ENCODE results near the gene THSD4. TPM values are rescaled to one million over a fixed set of nuclear protein-coding genes. Genes with fewer than 3 reads are reported as not detected.

THSD4 gene
- total RNA-seq, 2 experiments from 2014 or later: not detected

GRCh38 chr15:71496336-71496955, 381.2 kb downstream of the THSD4 start:
- ChIA-PET POLR2A (no interaction called here), CTCF (no interaction called here)

- ChIA-PET CTCF (no interaction called here), POLR2A (no interaction called here)
Measured at GRCh38 chr15:71501344-71502076, 386.2 kb downstream of the THSD4 start.

DNA sequence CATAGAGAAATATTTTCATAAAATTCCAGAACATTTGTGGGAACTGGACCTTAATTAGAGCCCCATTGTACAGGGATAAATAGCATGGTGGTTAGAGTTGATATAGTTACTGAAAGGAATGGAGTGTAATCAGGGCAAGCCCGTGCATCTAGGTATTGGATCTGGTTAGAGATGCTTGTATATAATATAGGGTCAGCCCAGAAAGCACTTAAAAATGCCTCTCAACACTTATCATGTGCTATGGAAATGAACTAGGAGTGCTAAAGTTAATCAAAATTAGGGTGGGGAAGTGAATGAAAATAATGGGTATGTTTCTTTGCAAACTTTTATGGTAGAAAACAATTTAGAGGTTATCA, 386.8 kb downstream of the THSD4 start:
- POLR2A ChIA-PET: no interaction called here
- CTCF ChIA-PET: no interaction called here

GRCh38 chr15:71505962-71506361, 390.7 kb downstream of the THSD4 start:
- ChIA-PET CTCF (no interaction called here), POLR2A (no interaction called here)

GRCh38 chr15:71506946-71507345, 391.7 kb downstream of the THSD4 start:
- CTCF ChIA-PET: interaction anchor here (0.7 kb wide), 1 partner anchor 86 kb away, joined by 3 read pairs; no protein-coding TSS in a partner anchor
- POLR2A ChIA-PET: no interaction called here

DNA sequence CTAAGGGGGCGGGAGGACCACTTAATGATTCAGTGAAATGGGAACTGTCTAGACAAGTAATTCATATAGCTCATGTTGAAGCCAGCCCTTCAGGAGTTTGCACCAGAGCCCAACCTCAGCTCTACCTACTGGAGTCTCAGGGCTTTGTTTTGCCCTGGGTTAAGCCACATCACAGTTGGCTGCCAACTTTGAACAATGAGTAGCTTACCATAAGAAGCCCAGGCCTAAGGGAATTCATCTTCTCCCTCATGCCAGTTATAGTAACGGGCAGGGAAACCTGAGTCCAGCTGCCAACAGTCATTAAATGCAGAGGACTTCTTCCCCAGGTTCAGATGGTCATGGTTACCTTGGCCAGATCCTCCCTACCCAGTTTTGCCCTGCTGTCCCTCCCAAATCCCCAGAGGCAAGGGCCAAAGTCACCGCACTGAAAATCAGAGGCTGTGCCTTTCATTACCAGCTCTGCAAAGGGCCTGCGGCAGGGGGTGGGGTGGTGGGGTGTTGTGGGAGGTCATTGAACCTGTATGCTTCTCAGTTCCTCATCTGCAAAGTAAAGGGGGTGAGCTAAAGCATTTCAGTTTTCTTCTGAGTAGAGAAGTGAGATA, 392.9 kb downstream of the THSD4 start:
- CTCF ChIA-PET: no interaction called here
- POLR2A ChIA-PET: no interaction called here

- ChIA-PET CTCF (no interaction called here), POLR2A (no interaction called here)
Measured at GRCh38 chr15:71509139-71509538, 393.9 kb downstream of the THSD4 start.

GRCh38 chr15:71510763-71511162, 395.5 kb downstream of the THSD4 start:
- ChIA-PET CTCF (no interaction called here), POLR2A (no interaction called here)

DNA sequence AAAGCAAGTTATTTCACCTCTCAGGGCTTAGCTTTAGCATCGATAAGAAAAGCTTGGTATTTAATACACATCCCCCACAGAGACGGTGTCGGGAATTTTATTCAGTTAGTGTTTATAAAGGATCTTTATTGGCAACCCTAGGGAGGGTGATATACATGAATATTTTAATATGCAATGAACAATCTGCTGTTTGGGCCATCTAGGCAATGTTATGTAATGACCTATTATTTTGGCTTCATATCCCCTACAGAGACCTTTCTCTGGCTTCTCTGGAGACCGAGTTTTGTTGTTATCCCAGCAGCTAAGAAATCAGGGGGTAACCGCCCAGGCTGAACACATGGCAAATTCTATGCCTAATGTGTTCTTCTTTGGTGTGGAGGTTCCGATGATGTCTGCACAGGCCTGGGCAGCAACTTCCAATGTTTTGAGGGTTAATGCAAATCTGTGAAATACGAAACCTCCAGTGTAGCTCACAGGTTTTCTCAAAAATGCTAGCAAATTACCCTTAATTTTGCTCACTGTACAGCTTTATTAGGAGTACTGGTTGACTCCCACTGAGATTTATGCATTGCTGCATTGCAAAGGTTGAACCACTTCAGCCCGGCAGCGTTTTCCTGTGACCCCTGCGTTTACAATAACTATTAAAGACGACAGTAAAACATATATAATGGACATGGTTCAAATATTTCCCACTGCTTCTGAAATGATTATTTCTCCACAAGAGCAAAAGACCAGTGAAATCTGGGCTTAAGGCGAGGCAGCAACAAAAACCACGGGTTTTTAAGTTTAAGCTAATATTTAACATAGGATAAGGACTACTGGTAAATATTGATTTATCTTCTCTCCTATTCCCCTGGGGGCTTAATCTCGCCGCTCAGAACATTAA, 396.8 kb downstream of the THSD4 start:
- CTCF ChIA-PET: no interaction called here
- POLR2A ChIA-PET: no interaction called here

GRCh38 chr15:71512682-71513006, 397.4 kb downstream of the THSD4 start:
- POLR2A ChIA-PET: no interaction called here
- CTCF ChIA-PET: no interaction called here

- CTCF ChIA-PET: no interaction called here
- POLR2A ChIA-PET: no interaction called here
Measured at GRCh38 chr15:71515375-71516186, 400.3 kb downstream of the THSD4 start.

DNA sequence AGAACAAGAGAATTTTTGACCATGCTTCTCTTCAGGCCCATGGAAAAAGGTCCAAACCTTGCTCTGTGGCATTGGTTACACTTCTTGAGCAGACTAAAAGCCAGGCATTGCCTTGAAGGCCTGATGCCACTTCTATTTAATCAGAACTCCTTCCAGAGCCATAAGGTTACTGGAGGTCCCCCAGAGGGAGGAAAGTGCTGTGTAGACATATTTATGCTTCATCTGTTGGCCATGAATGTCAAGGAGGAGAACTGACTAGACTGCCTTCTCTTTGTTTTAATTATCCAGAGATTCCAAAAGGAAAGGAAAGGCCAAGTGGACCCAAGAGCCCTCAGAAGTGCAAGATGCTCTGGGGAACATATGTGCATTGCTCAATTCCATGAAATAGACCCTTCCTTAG, 402.5 kb downstream of the THSD4 start:
- ChIA-PET CTCF (no interaction called here), POLR2A (no interaction called here)

- ChIA-PET CTCF (no interaction called here), POLR2A (no interaction called here)
Measured at GRCh38 chr15:71518661-71519060, 403.4 kb downstream of the THSD4 start.

DNA sequence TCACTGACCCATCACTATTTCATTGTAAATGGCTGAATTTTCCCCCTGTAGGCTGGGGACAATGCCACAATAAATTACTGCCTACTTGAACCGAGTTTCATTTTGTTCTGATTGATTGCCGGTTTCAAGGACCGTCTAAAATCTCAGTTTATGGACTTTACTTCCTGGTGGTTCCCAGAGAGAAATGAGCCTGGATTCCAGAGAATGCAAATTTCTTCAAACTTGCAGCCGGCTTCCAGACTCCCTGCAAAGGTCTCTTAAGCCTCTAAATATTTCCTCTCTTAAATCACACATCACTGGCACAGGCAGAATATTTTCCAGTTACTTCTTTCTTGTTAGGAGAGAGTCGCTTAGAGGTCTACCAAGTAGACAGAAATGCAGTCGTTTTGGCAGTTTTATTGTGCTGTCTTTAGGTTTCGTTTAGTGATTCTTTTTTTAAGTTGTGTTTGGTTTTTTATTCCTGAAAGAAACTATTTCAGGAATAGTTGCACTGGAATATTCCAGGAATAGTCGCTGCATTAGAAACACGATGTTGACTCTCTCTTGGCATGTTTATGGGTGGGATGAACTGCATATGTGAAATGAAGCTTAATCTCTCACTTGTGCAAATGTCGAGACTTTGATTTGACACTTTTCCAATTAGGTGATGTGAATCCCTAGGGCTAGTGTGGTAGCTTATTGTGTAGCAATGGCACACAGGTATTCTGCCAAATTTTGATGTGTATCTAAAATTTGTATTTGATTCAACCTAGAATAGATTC, 411.0 kb downstream of the THSD4 start:
- ChIA-PET POLR2A (no interaction called here), CTCF (no interaction called here)

DNA sequence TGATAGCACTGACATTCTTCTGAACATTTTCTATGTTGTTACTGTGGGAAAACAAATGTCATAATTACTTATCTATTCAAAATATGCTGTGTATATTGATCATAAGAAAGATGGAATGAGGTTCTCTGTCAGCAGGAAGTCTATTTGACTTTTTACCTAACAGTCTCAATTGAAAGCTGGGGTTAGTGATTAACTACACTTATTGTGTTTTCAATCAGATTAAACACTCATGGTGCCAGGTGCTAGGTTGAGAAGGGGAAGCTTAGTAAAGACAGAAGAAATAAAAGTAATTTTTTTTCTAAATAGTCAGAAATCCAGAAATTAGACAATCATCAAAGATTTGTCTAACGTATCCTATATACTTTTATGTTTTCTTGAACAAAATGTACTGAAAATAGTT, 414.1 kb downstream of the THSD4 start:
- CTCF ChIA-PET: no interaction called here
- POLR2A ChIA-PET: no interaction called here

DNA sequence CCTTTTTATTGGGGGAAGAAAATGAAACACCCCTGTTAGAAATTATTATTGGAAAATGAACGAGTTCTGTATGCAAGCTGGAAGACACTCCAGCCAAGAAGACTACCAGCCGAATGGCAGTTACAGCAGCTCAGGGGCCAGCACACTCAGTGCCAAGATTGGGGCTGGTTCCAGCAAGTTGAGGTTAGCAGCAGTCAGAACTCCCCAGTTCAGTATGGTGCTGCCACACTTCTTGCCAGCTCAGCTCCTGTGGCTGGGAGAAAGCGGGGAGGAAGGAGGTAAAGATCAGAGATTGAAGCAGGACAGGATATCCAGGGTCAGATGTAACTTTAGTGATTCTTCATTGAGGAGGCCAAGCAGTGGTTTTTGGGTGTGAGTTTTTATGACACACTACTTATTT, 414.8 kb downstream of the THSD4 start:
- ChIA-PET POLR2A (no interaction called here), CTCF (no interaction called here)

DNA sequence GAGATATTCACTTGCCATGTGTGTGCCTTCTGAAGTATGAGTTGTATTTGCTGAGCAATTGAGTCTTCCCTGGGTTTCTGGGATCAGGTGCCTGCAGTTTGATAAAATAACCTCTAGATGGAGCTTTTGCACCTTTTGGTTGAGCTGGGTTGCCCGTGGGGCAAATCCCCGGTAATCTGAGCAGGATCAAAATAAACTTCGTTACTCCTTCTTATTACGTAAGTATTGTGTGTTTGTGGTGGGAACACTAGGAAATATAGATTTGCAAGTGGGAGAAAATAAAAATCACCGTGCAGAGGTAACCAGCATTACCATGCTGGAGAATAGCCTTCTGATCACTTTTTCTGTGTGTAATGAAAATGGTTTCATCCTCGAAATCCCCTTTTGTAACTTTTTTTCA, 417.7 kb downstream of the THSD4 start:
- CTCF ChIA-PET: no interaction called here
- POLR2A ChIA-PET: no interaction called here

GRCh38 chr15:71538181-71538580, 422.9 kb downstream of the THSD4 start:
- ChIA-PET POLR2A (no interaction called here), CTCF (no interaction called here)

DNA sequence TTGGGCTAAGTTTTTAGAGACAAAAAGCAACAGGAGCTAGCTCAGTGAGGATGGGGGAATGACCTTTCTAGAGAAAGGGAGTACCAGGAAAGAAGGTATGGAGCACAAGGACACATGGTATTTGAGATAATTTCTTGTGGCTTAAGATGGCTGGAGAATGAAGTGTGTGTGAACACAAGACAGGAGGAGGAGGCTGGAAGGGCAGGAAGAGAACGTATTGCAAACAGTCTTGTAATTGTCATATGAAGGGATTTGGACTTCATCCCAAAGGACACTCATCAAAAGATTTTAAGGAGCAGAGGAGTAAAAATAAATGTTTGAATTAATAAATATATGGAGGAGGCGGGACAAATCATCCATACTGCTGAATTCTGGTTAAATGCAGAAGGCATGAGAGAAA, 426.5 kb downstream of the THSD4 start:
- CTCF ChIA-PET: no interaction called here
- POLR2A ChIA-PET: no interaction called here

DNA sequence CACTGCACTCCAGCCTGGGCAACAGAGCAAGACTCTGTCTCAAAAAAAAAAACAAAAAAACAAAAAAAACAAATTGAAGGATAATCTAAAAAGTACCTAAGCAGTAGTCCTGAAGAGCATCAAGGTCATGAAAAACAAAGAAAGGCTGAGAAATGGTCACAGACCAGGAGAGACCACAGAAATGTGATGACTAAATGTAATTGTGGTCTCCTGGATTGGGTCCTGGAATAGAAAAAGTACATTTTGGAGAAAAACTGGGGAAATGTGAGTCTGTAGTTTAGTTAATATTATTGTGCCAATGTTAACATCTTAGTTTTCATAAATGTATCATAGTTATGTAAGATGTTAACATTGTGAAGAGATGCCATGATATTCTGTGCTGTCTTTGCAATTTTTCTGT, 427.6 kb downstream of the THSD4 start:
- POLR2A ChIA-PET: no interaction called here
- CTCF ChIA-PET: no interaction called here

Measured in activated CD8-positive, alpha-beta memory T cell treated with anti-CD3 and anti-CD28 coated beads for 36 hours (primary cell).